Measurements from ENCODE around the gene POM121L2.

POM121L2 gene

DNA sequence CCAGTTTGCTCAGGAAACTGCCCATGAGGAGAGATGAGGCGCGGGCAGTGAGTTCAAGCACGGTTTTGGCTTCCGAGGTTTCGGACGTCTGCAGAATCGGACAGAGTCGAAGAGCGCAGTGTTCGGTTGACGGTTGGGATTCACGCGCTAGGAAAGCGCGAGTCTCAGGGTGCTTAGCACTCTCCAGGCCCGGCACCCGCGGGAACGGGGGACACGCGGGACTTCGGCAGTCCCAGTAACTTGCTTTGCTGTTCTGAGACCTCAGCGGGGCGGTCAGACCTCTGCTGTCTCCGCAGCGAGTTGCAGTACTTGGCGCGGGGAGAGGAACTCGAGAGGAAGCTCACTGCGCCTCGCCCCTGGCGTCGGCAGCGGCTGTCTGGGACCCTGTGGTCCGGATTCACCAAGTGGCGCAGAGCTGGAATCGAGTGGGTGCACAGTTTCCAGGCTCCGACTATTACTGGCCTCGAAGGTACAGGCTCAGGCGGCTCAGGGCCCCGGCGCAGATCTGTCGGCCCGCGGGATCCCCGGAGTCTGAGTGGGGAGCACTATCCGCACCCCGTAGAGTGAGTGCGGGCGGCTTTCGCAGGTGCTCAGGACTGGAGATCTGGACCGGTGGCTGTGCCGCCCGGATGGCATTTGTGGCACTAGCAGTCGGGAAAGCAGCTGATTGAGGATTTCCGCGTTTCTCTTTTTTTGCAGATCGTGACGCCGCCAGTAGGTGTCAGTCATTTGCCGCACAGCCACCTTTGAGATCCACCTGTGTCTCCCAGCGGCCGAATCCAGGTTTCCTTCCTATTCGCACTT, at the start of gene POM121L2:
Gene POM121L2 (minus strand): TSS at position 128 of the 804 bp plus-strand sequence. CDS start 103 bp downstream, at position 25.
- DNase-seq = peak; percentile 57

DNA sequence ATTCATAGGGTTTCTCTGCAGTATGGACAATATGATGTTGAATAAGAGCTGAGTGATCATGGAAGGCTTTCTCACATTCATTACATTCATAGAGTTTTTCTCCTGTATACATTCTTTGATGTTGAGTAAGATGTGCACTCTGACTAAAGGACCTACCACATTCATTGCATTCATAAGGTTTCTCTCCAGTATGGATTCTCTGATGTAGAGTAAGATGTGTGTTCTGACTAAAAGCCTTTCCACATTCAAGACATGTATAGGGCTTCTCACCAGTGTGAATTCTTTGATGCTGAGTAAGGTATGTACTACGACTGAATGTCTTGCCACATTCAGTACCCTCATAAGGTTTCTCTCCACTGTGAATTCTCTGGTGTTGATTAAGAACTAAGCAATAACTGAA, 47.2 kb upstream of the POM121L2 start:
- DNase-seq = no peak

DNA sequence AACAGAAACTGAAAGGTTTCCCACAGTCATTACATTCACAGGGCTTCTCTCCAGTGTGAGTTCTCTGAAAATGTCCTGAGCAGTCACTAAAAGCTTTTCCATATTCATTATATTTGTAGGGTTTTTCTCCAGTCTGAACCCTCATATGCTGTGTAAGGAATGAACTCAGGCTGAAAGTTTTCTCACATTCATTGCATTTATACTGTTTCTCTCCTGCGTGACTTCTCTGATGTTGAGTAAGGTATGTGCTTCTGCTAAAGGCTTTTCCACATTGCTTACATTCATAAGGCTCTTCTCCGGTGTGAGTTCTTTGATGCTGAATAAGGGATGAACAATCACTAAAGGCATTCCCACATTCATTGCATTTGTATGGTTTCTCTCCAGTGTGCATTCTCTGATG, 46.7 kb upstream of the POM121L2 start:
- no peak for DNase-seq

DNA sequence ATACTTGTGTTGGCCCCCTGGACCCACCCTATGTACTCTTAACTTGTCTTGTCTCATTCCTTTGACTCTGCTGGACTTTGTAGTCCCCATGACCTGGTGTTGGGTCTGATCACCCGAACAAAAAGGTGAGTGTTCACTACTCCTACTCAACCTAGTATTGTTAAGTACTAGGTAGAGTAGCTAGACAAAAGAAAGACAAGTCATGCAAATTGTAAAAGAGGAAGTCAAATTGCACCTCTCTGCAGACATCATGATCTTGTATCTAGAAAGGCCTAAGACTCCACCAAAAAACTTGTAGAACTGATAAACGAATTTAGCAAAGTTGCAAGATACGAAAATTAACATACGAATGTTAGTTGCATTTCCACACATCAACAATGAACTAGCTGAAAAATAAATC, 40.8 kb upstream of the POM121L2 start:
- DNase-seq = no peak

DNA sequence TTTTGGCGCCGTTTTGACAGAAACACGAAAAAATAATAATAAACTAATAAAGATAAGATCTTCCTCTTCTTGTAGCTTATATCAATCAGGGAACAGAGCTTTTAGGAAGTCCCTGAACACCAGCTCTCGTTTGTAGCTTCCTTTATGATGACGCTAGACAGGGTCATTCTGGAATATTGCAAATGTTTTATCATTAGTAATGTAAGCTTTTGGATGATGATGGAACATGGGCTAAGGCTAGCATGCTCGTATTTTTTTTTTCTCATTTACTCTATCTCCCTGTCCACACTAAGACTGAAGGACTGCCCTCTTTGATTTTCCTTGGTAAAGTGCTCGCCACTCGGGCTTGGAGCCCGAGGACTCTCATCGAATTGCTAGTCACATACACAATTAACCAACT, 22.1 kb upstream of the POM121L2 start:
- DNase-seq = no peak

DNA sequence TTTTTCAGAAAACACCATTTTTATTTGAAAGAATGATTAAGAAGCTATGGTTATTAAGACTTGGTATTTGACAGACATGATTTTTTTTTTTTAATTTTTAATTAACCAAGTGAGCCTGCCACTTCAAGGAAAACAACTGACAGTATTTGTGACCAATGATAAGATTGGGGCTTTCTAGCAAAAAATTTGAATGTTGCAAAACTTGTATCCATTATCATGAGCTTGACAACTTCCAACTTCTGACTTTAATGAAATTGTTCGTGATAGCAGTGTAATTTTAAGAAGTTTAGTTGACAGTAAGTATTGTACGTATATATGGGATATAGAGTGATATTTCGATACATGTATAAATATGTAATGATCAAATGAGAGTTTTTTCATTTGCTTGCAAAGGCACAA, 21.6 kb upstream of the POM121L2 start:
- no peak for DNase-seq

DNA sequence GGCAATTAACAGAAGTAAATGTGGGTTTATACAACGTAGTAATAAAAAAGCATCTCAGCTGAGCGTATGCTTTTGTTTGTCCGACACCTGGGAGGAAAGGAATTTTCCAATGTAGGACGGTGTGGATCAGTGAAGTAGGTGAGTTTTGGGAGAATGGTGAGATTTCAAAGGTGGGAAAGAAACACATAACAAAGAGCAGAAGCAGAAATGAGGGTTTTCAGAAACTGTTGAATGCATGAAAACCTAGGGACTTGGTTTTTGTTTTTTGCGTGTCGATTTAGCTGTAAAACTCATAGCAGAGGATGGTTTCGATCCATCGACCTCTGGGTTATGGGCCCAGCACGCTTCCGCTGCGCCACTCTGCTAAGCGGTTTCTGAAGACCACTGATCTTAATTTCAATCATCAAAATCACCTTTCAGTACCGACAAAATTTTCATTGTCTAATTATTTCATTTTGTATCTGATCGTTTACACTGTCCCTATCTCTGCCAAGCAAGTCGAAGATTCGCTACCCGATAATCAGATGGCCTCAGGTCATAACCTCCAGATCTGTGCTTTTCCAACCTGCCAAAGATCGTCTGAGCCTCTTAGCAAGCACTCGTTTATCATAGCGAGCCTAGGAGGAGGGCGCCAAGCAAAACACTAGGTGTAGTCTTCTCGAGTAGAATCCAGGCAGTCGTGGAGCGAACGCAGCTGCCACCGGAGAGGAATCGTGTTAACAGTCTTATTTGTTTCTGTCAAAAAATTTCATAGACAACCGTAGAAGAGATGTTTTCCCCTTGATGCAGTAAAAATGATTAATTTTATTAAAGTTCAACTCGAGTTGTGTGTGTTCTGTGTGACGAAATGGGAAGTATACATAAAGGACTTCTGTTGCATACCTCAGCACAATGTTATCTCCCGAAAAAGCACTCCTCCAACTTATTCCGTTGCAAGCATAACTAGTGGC, 20.9 kb upstream of the POM121L2 start:
- DNase-seq = no peak

DNA sequence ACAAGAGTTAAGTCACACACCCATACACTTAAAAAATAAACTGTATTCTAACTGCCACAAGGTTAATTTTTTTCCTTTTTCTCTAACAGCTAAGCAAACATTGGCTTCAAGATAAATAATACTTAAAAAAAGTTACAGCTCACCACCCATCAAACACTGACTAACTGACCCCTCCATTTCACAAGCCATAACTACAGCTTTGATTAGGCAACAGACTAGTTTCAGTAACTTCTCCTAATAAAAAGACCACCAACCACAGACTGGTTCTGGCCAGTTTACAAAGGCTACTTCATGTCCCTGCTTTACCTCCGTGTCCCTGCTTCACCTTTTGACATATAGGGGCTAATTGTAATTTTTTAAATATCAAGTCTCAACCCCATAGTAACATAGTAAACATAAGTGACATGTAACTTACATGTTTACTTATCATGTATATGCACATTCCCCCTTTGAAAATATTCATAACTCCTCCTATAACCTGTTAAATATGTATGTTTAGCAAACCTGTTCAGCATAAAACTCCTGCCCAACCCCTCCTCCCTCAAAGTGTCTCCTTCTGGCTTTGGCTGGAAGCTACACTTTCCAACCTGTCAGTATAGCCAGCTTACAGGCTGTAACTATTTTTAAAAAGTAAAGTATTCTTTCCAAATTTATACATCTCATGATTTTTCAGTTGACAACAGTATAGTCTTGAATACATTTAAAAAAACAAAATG, 15.1 kb upstream of the POM121L2 start:
- no peak for DNase-seq

DNA sequence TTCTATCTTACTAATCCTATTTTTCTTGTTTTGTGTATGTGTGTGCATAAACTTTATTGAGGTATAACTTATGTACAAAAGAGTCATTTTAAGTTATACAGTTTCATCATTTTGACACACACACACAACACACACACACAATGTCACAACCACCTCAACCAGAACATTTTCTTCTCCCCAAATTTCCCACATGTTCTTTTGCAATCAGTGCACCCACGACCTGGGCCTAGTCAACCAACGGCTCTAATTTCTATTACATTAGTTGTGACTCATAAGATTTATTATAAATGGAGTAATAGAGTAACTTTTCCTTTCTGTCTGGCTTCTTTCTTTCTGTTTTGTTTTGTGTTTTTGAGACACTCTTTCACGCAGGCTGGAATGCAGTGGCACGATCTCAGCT, 9.8 kb upstream of the POM121L2 start:
- DNase-seq = no peak

DNA sequence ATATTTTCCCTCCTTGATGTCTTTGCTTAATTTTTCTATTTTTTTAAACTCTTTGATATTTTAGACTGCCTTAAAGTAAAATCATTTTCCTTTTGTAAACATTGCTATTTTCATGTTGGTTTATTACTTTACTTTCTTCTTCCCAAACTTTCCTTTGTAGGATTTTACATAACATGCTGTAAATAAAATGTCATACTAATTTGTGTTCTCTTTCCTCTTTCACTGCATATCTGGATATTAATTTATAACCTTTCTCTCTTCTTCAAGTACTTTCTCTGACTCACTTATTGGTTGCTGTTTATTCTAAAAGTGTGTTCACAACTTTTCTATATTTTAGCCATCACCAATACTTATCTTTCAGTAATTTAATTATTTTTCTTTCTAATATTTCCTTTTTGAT, 9.3 kb upstream of the POM121L2 start:
- no peak for DNase-seq

DNA sequence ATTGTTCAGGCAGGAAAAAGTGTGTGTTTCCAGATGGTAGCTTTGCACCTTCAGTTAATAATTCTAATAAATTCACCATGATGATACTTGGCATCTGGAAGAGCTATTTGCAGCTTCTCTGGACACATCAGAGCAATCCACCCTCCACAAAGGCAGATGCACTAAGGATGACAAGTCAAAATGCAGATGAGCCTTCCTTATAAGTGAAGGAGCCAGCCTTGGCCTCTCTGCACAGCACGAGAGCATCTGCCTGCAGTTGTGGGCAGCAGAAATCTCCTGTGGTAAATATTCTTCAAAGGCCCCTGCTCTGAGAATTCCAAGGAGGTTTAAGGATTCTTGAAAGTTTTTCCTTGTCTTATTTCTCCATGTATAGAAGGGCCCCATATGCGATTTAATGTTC, 6.9 kb upstream of the POM121L2 start:
- no peak for DNase-seq

DNA sequence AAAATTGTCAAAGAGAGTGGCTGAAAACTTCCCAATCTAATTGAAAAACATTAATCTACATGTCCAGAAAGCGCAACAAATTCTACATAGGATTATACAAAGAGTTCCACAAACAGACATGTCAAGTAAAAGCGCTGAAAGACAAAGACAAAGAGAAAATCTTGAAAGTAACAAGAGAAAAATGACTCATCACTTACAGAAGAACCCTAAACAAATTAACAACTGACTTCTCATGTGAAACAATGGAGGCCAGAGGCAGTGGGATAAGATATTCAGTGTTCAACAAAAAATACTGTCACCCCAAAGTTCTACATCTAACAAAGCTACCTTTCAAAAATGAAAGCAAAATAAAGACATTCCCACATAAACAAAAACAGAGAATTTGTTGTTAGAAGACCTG, 2.0 kb upstream of the POM121L2 start:
- no peak for DNase-seq

DNA sequence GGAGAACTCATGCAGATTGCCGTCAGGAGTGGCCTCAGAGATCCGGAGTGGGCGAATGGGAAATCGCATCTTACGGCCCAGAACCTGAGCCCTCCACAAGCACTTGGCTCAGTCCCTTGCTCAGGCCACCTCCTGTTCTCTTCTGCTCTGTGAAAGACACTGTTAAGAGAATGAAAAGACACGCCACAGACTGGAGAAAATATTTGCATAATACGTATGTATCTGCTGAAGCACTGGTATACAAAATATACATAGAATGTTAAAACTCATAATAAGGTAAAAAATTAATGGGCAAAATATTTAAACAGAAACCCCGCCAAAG, 838 bp upstream of the POM121L2 start:
- no peak for DNase-seq

DNA sequence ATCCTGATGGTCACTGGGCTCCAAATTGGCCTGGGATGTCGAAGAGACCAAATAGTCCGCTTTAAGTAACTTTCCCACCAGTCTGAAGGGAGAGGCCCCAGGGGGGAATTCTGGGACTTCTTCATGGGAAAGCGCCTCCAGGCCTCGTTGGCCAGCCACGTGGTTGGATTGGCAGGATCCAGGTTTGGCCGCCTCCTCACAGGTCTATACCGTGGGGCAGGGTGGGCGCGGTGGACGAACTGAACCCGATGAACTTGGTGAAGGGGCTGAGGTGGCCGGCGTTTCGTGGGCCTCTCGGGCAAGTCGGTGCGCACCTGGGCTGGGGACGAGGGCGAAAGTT, 297 bp downstream of the POM121L2 start:
- no peak for DNase-seq

DNA sequence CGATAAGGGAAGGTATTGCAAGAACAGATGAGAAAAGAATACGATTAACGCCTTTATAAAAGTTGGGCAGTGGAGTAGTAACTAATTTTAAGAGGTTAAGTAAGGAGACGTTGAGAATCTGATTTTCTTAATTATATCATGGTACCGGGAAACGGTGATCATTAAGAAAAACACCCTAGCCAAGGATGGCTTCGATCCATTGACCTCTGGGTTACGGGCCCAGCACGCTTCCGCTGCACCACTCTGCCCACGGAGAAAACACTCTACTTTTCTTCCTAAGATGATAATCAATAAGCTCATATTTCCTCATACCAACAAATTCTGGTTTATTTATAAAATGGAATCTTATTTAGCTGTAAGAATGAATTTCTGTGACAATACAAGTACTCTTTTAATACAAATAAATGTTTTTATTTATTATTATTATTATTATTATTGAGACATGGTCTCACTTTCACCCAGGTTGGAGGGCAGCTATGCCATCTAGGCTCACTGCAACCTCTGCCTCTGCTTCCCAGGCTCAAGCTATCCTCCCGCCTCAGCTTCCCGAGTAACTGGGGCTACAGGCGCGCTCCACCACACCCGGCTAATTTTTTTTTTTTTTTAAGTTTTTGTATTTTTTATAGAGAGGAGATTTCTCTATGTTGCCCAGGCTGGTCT, 8.3 kb downstream of the POM121L2 start:
- DNase-seq = no peak

DNA sequence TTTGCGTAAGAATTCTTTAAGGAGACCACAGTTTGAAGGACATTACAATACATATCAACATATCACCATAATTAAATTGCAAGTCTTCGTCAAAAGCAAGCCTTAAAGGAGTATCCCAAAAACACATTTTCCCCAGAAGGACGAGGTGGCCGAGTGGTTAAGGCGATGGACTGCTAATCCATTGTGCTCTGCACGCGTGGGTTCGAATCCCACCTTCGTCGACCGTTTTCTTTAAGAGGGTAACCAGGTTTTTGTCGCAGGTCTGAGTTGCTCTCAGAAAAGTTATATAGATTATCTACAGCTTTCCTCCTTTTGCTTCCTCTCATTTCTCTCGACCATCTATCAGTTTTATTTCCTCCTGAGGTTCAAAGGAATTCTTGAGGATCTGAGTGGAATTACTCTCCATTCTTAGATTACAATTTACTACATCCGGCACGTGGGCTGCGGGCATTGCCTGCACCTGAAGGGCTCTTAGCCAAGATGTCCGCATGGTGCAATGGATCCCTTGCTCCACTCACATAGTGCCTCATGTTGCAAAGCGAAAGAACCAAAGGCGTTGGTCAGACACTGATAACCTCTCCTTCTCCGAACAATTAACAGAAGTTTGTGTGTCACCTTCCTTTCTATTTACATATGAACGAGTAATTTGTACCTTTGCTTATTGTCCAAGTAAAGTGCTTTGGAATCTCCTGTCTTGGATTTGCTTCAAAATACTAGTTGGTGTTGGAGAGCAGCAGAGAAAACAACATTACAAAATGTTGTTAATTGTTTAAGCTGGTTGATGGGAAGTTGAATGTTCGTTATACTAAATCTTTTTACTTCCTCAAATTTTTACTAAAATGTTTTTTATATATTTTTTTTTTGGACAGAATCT, 14.0 kb downstream of the POM121L2 start:
- no peak for DNase-seq

DNA sequence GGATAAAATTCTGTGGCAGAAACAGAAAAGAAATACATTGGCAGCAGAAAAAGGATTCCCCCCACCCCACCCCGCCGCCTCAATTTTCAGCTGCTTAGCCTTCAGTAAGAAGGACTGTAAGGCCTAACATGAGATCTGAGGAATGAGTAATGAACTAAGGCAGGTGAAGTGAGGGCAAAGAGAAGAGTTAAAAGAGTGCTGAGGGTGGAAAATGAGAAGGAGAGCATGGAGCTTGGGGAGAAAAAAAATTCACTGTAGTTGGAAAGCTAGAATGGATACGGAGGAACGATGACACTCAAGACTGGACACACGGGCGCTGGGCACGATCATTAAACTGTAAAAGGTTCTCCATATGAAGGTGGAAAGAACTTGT, 14.6 kb downstream of the POM121L2 start:
- DNase-seq = no peak

DNA sequence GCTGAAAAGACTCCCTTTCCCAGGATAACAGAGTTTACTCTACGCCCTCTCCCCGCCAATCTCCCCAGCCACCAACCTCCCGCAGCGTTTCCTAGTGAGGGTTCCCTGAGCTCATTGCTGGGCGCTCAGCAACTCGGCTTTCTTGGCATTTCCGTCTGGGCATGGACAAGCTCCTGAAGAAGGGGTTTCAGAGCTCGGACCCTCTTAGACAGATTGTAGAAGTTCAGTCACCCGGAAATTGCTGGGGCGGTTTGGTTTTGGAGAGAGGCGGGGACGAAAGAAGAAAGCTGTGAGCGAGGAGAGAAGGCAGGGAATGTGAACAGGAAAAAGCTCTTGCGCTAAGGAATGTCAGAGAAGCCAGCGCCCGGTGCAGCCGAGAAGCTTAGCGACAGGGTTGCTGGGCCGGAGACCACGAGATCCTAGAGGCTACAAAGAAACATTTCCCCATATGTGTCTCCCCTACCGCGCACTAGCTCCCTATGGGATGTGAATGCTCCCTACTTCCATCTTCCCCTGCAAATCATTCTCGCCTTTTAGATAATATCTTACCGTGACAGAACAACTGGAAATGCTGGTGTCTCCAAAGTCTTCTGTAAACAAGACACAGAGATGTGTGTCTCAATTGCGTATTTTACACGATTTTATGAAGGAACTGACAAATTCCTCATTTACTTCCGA, 15.8 kb downstream of the POM121L2 start:
- DNase-seq = no peak

DNA sequence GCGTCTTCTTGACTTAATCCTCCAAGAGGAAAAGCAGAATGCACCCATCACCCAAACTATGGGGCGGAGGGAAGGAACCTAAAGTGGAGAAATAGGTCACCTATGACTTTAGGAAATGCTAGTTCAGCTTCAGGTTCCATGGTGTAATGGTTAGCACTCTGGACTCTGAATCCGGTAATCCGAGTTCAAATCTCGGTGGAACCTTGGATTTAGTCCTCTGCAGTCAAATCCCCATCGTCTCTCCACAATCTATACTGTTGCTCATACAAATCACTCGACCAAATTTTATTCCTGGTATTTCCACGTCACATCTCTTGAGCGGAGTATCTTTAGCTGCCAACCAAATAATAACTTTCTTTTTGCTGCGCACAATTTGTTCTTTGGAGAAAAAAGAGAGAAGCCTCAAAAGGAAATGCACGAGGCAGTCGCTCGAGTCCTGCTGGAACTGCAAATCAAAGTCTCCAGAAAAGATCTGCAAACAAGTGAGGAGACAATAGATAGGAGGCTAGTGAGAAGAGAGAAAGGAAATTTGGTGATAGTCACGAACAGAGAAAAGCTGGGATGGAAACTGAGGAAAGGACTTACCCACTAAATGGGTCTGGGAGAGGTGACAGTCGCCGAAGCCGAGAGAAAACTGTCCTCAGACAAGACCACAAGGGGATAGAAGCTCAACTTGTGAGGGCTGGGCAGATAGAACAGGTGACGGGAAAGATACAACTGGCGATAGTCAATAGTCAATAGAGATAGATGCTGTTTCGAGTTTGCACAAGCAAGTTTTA, 16.6 kb downstream of the POM121L2 start:
- DNase-seq = no peak

DNA sequence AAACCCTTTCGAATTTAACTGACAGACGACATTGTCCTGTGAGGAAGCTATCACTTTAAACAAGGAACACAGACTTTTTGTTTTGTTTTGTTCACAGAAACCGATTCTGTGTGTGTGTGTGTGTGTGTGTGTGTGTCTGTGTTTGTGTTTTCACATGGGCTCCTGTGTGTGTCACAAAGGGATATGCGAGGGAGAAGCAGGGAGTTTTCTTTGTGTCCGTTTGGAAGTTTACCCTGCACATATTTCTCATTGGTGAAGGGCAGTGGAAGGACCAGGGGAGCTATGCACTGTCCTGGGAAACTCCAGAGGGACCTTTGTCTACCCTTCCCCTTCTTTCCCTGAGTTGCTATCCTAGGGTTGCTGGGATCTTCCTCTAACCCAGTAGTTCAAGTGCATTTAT, 17.7 kb downstream of the POM121L2 start:
- no peak for DNase-seq

All from activated CD4-positive, CD25-positive, alpha-beta regulatory T cell treated with anti-CD3 and anti-CD28 coated beads, Interleukin-2, amount 50 U/mL, for 72 hours (primary cell).